GM19455 (cell line): ENCODE results near the gene CETN2.
"Not testable (repeated sequence)": the region's sequence is repeated elsewhere in the genome, so short reads cannot be mapped to it uniquely, and the experiment has no call there.

Experiments
- ATAC-seq: cut with Tn5 transposase; IDR thresholded peaks from one replicate; pipeline ENCODE4 v1.9.1; 2021; ENCODE audit not compliant: unreplicated experiment

CETN2 gene

GRCh38 chrX:152830312-152831305 lies at the start of gene CETN2, which contains the start of gene NSDHL:
Gene CETN2, minus strand, starts transcription at chrX:152830757. Its CDS starts 47 bp downstream, at chrX:152830710.
Gene NSDHL, plus strand, starts transcription at chrX:152831063. Its CDS starts 15,262 bp downstream, at chrX:152846325.
- ATAC-seq = peak; percentile 98

GRCh38 chrX:152878976-152879755 lies 48.6 kb upstream of the CETN2 start:
- no peak for ATAC-seq

- no peak for ATAC-seq
Observed at GRCh38 chrX:152876931-152877840, 46.6 kb upstream of the CETN2 start.

GRCh38 chrX:152873361-152873760 lies 42.8 kb upstream of the CETN2 start:
- no peak for ATAC-seq

- no peak for ATAC-seq
Observed at GRCh38 chrX:152872522-152872921, 42.0 kb upstream of the CETN2 start.

- ATAC-seq = no peak
Observed at GRCh38 chrX:152871260-152871659, 40.7 kb upstream of the CETN2 start.

GRCh38 chrX:152869972-152870371 lies 39.4 kb upstream of the CETN2 start:
- no peak for ATAC-seq

GRCh38 chrX:152866386-152866785 lies 35.8 kb upstream of the CETN2 start:
- no peak for ATAC-seq

- ATAC-seq = no peak
Observed at GRCh38 chrX:152865232-152865920, 34.8 kb upstream of the CETN2 start.

- no peak for ATAC-seq
Observed at GRCh38 chrX:152861826-152862225, 31.3 kb upstream of the CETN2 start.

- ATAC-seq = no peak
Observed at GRCh38 chrX:152861116-152861515, 30.6 kb upstream of the CETN2 start.

GRCh38 chrX:152853986-152854385 lies 23.4 kb upstream of the CETN2 start:
- ATAC-seq = no peak

- no peak for ATAC-seq
Observed at GRCh38 chrX:152850465-152850864, 19.9 kb upstream of the CETN2 start.

GRCh38 chrX:152847281-152847680 lies 16.7 kb upstream of the CETN2 start:
- no peak for ATAC-seq

GRCh38 chrX:152845618-152846240 lies 15.2 kb upstream of the CETN2 start:
- no peak for ATAC-seq

- ATAC-seq = no peak
Observed at GRCh38 chrX:152844256-152844655, 13.7 kb upstream of the CETN2 start.

- no peak for ATAC-seq
Observed at GRCh38 chrX:152843852-152844251, 13.3 kb upstream of the CETN2 start.

GRCh38 chrX:152842772-152843338 lies 12.3 kb upstream of the CETN2 start:
- ATAC-seq = no peak

GRCh38 chrX:152835470-152835869 lies 4.9 kb upstream of the CETN2 start:
- not testable (repeated sequence) for ATAC-seq
